ENCODE results near the gene PGGHG. TPM values are rescaled to one million over a fixed set of nuclear protein-coding genes. Genes with fewer than 3 reads are reported as not detected.
A peak's percentile ranks its signal among the peaks of the same experiment; 100 is the strongest.

PGGHG gene
- total and polyA plus RNA-seq, 10 of the 15 experiments (the other 5 are each of a cell fraction or from before 2014, with no cell fraction given) = 0.10 to 8.3 (median 1.8) TPM

DNA sequence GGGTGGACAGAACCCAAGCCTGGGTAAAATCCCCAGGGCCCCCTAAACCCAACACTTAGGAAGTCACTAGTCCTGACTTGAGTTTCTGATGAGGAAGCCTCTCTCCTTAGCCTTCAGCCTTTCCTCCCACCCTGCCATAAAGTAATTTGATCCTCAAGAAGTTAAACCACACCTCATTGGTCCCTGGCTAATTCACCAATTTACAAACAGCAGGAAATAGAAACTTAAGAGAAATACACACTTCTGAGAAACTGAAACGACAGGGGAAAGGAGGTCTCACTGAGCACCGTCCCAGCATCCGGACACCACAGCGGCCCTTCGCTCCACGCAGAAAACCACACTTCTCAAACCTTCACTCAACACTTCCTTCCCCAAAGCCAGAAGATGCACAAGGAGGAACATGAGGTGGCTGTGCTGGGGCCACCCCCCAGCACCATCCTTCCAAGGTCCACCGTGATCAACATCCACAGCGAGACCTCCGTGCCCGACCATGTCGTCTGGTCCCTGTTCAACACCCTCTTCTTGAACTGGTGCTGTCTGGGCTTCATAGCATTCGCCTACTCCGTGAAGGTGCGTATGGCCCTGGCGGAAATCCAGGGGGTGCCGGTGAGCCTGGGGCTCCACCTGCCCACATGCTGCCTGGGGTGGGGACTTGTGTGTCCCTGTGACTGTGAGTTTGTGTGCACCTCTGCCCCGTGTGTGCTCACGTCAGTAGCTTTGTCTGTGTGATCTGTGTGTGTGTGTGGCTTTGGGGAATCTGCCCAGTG, 25.0 kb downstream of the PGGHG start, which contains the start of gene IFITM1 (continued):
- TF ChIP-seq MXI1 (IDR thresholded peaks at IDR 0.05; ENCODE audit: low read depth, low read length) (peak; percentile 45; the same call in 1 of the 2 replicates), TCF12 (IDR thresholded peaks at IDR 0.05; ENCODE audit: low read depth, low read length) (no peak), CREB1 (IDR thresholded peaks at IDR 0.05; ENCODE audit: low read depth) (0 out of 2 replicates have a peak, but pooled peaks have one; percentile 22), PML (IDR thresholded peaks at IDR 0.05; ENCODE audit: low read length) (peak; percentile 91; the same call in 1 of the 2 replicates), SMARCA5 (IDR thresholded peaks at IDR 0.05) (peak; percentile 74; the same call in 1 of the 2 replicates), IKZF1 (conservative IDR thresholded peaks at IDR 0.05) (peak; percentile 79), DPF2 (IDR thresholded peaks at IDR 0.05) (peak; percentile 67), HDGF (IDR thresholded peaks at IDR 0.05) (peak; percentile 94), EED (IDR thresholded peaks at IDR 0.05; ENCODE audit: low read depth) (no peak), PAX5 (IDR thresholded peaks at IDR 0.05; ENCODE audit: borderline replicate concordance, low read depth, low read length) (0 out of 2 replicates have a peak, but pooled peaks have one; percentile 8), EGR1 (IDR thresholded peaks at IDR 0.05; ENCODE audit: borderline replicate concordance in 1 of 2, low read depth in 2 of 2, low read length in 2 of 2) (peak in 1 of 2 experiments; percentile 52; a peak in 1 of 3 replicates), SMAD1 (IDR thresholded peaks at IDR 0.05; ENCODE audit: low read depth, partially characterized antibody) (no peak), KLF5 (IDR thresholded peaks at IDR 0.05; ENCODE audit: partially characterized antibody) (no peak), POLR2A (IDR thresholded peaks at IDR 0.05; ENCODE audit: low read depth, low read length) (peak; percentile 88), CREM (IDR thresholded peaks at IDR 0.05; ENCODE audit: low read depth) (0 out of 2 replicates have a peak, but pooled peaks have one; percentile 7), CHD2 (IDR thresholded peaks at IDR 0.05; ENCODE audit: borderline replicate concordance, low read depth, low read length) (0 out of 2 replicates have a peak, but pooled peaks have one; percentile 26), JUNB (IDR thresholded peaks at IDR 0.05) (0 out of 2 replicates have a peak, but pooled peaks have one; percentile 9), SIX5 (IDR thresholded peaks at IDR 0.05; ENCODE audit: low read depth, low read length, severe bottlenecking) (peak; percentile 53), RUNX3 (IDR thresholded peaks at IDR 0.05; ENCODE audit: low read length) (peak; percentile 85), STAT1 (conservative IDR thresholded peaks at IDR 0.05) (peak; percentile 77; the same call in 1 of the 2 replicates), RELA (IDR thresholded peaks at IDR 0.05; ENCODE audit: borderline replicate concordance, partially characterized antibody) (peak; percentile 29)
- TF ChIP-seq, protein P1, sequence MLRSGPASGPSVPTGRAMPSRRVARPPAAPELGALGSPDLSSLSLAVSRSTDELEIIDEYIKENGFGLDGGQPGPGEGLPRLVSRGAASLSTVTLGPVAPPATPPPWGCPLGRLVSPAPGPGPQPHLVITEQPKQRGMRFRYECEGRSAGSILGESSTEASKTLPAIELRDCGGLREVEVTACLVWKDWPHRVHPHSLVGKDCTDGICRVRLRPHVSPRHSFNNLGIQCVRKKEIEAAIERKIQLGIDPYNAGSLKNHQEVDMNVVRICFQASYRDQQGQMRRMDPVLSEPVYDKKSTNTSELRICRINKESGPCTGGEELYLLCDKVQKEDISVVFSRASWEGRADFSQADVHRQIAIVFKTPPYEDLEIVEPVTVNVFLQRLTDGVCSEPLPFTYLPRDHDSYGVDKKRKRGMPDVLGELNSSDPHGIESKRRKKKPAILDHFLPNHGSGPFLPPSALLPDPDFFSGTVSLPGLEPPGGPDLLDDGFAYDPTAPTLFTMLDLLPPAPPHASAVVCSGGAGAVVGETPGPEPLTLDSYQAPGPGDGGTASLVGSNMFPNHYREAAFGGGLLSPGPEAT (IDR thresholded peaks at IDR 0.05; ENCODE audit: low read depth) = peak; percentile 67; the same call in 1 of the 2 replicates
- TF ChIP-seq, protein P2, sequence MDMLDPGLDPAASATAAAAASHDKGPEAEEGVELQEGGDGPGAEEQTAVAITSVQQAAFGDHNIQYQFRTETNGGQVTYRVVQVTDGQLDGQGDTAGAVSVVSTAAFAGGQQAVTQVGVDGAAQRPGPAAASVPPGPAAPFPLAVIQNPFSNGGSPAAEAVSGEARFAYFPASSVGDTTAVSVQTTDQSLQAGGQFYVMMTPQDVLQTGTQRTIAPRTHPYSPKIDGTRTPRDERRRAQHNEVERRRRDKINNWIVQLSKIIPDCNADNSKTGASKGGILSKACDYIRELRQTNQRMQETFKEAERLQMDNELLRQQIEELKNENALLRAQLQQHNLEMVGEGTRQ (IDR thresholded peaks at IDR 0.05; ENCODE audit: borderline replicate concordance, low read depth, low read length) = no peak; the same call in 1 of the 2 replicates
- TF ChIP-seq, protein P3, sequence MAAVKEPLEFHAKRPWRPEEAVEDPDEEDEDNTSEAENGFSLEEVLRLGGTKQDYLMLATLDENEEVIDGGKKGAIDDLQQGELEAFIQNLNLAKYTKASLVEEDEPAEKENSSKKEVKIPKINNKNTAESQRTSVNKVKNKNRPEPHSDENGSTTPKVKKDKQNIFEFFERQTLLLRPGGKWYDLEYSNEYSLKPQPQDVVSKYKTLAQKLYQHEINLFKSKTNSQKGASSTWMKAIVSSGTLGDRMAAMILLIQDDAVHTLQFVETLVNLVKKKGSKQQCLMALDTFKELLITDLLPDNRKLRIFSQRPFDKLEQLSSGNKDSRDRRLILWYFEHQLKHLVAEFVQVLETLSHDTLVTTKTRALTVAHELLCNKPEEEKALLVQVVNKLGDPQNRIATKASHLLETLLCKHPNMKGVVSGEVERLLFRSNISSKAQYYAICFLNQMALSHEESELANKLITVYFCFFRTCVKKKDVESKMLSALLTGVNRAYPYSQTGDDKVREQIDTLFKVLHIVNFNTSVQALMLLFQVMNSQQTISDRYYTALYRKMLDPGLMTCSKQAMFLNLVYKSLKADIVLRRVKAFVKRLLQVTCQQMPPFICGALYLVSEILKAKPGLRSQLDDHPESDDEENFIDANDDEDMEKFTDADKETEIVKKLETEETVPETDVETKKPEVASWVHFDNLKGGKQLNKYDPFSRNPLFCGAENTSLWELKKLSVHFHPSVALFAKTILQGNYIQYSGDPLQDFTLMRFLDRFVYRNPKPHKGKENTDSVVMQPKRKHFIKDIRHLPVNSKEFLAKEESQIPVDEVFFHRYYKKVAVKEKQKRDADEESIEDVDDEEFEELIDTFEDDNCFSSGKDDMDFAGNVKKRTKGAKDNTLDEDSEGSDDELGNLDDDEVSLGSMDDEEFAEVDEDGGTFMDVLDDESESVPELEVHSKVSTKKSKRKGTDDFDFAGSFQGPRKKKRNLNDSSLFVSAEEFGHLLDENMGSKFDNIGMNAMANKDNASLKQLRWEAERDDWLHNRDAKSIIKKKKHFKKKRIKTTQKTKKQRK (IDR thresholded peaks at IDR 0.05; ENCODE audit: low read depth, low read length) = no peak
- TF ChIP-seq, protein P4, sequence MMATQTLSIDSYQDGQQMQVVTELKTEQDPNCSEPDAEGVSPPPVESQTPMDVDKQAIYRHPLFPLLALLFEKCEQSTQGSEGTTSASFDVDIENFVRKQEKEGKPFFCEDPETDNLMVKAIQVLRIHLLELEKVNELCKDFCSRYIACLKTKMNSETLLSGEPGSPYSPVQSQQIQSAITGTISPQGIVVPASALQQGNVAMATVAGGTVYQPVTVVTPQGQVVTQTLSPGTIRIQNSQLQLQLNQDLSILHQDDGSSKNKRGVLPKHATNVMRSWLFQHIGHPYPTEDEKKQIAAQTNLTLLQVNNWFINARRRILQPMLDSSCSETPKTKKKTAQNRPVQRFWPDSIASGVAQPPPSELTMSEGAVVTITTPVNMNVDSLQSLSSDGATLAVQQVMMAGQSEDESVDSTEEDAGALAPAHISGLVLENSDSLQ (IDR thresholded peaks at IDR 0.05) = peak; percentile 44; the same call in 1 of the 2 replicates

All from GM12878 (cell line).